ENCODE data around the gene AP5B1.

- TF ChIP-seq POLR2AphosphoS5 (IDR thresholded peaks at IDR 0.05) (no peak), EP300 (IDR thresholded peaks at IDR 0.05) (no peak), CTCF (IDR thresholded peaks at IDR 0.05) (no peak), POLR2A (IDR thresholded peaks at IDR 0.05) (no peak)
Observed at GRCh38 chr11:65777821-65778361, 2.9 kb downstream of the AP5B1 start.
